ENCODE data around the gene CSRNP3. TPM values are rescaled to one million over a fixed set of nuclear protein-coding genes. Genes with fewer than 3 reads are reported as not detected.

CSRNP3 gene
- total and polyA plus RNA-seq, 2 donors (not counting 1 experiment from before 2014, with no cell fraction given) = not detected

GRCh38 chr2:165636959-165637358 is 167.5 kb downstream of the CSRNP3 start:
- intact Hi-C loops (cut with micrococcal nuclease) = no loop called here

GRCh38 chr2:165637396-165637795 is 167.9 kb downstream of the CSRNP3 start:
- DNase-seq = no peak
- Mint-ChIP-seq H3K27ac (no peak overlapping the region), H3K27me3 (peaks cover 2% of the 10 kb centered on the region), H3K4me3 (no peak overlapping the region), H3K9me3 (ENCODE audit: insufficient read depth) (no peaks in the 10 kb centered on the region), H3K4me1 (no peaks in the 10 kb centered on the region)
- TF ChIP-seq EZH2 (IDR thresholded peaks at IDR 0.05; ENCODE audit: borderline replicate concordance, insufficient read depth, low read depth, low read length, poor library complexity, severe bottlenecking) = no peak
- no peak for TF ChIP-seq CTCF (IDR thresholded peaks at IDR 0.05)
- no CpG with 5 or more reads among the region's 2 CpGs for WGBS (ENCODE audit: insufficient coverage)
- H3K27me3 ChIP-seq (replicated peaks in 1 of 4; ENCODE audit: control extremely low read depth in 1 of 4, control insufficient read depth in 3 of 4, insufficient read depth in 4 of 4, low read length in 3 of 4) = no peaks in the 10 kb centered on the region
- H3K79me2 ChIP-seq (ENCODE audit: control insufficient read depth, insufficient read depth, low read length) = no peaks in the 10 kb centered on the region
- no peak overlapping the region for H3K4me3 ChIP-seq (ENCODE audit: control extremely low read depth in 1 of 5, extremely low read depth in 1 of 5, insufficient read depth in 1 of 5, low read depth in 2 of 5, low read length in 4 of 5)
- ChIA-PET CTCF (no interaction called here), POLR2A (no interaction called here)
- ATAC-seq (ENCODE audit: low read depth) = no peak
- no peak overlapping the region for H3K9ac ChIP-seq (ENCODE audit: low read length)
- intact Hi-C loops (cut with micrococcal nuclease) = no loop called here
- H2AFZ ChIP-seq (ENCODE audit: insufficient read depth, low read depth, low read length, poor library complexity, severe bottlenecking) = no peak overlapping the region
- no peaks in the 10 kb centered on the region for H3K36me3 ChIP-seq (replicated peaks in 1 of 2; ENCODE audit: control extremely low read depth in 1 of 2, control insufficient read depth in 1 of 2, extremely low read depth in 1 of 2, insufficient read depth in 2 of 2, low read length in 1 of 2)
- no peak overlapping the region for H3K27ac ChIP-seq (ENCODE audit: low read length in 2 of 2)
- no peak overlapping the region for H3K4me2 ChIP-seq (replicated peaks; ENCODE audit: low read depth, low read length, poor library complexity, severe bottlenecking)
- no peaks in the 10 kb centered on the region for H3K9me3 ChIP-seq (ENCODE audit: control extremely low read depth in 1 of 3, control insufficient read depth in 2 of 3, insufficient read depth in 1 of 3, low read length in 2 of 3)
- no peaks in the 10 kb centered on the region for H4K20me1 ChIP-seq (ENCODE audit: control insufficient read depth, insufficient read depth, low read length, poor library complexity, severe bottlenecking)
- no peaks in the 10 kb centered on the region for H3K4me1 ChIP-seq (ENCODE audit: control insufficient read depth in 2 of 2, insufficient read depth in 2 of 2, low read length in 2 of 2)

More at GRCh38 chr2:165636959-165637358, 167.5 kb downstream of the CSRNP3 start:
- Histone ChIP-seq H3K9me3 (ENCODE audit: control extremely low read depth in 1 of 3, control insufficient read depth in 2 of 3, insufficient read depth in 1 of 3, low read length in 2 of 3) (no peaks in the 10 kb centered on the region), H3K79me2 (ENCODE audit: control insufficient read depth, insufficient read depth, low read length) (no peaks in the 10 kb centered on the region), H3K4me1 (ENCODE audit: control insufficient read depth in 2 of 2, insufficient read depth in 2 of 2, low read length in 2 of 2) (no peaks in the 10 kb centered on the region), H2AFZ (ENCODE audit: insufficient read depth, low read depth, low read length, poor library complexity, severe bottlenecking) (no peak overlapping the region), H3K27ac (ENCODE audit: low read length in 2 of 2) (no peak overlapping the region), H3K4me3 (ENCODE audit: control extremely low read depth in 1 of 5, extremely low read depth in 1 of 5, insufficient read depth in 1 of 5, low read depth in 2 of 5, low read length in 4 of 5) (no peak overlapping the region), H3K36me3 (replicated peaks in 1 of 2; ENCODE audit: control extremely low read depth in 1 of 2, control insufficient read depth in 1 of 2, extremely low read depth in 1 of 2, insufficient read depth in 2 of 2, low read length in 1 of 2) (no peaks in the 10 kb centered on the region), H3K9ac (ENCODE audit: low read length) (no peak overlapping the region), H4K20me1 (ENCODE audit: control insufficient read depth, insufficient read depth, low read length, poor library complexity, severe bottlenecking) (no peaks in the 10 kb centered on the region), H3K27me3 (replicated peaks in 1 of 4; ENCODE audit: control extremely low read depth in 1 of 4, control insufficient read depth in 3 of 4, insufficient read depth in 4 of 4, low read length in 3 of 4) (no peaks in the 10 kb centered on the region), H3K4me2 (replicated peaks; ENCODE audit: low read depth, low read length, poor library complexity, severe bottlenecking) (no peak overlapping the region)
- no peak overlapping the region for H3K4me3 Mint-ChIP-seq
- no peaks in the 10 kb centered on the region for H3K9me3 Mint-ChIP-seq (ENCODE audit: insufficient read depth)
- no CpG with 5 or more reads among the region's 1 CpG for WGBS (ENCODE audit: insufficient coverage)
- H3K4me1 Mint-ChIP-seq = no peaks in the 10 kb centered on the region
- ATAC-seq (ENCODE audit: low read depth) = no peak
- no peak overlapping the region for H3K27ac Mint-ChIP-seq
- TF ChIP-seq EZH2 (IDR thresholded peaks at IDR 0.05; ENCODE audit: borderline replicate concordance, insufficient read depth, low read depth, low read length, poor library complexity, severe bottlenecking) (no peak), CTCF (IDR thresholded peaks at IDR 0.05) (no peak)
- CTCF ChIA-PET = no interaction called here
- no peak for DNase-seq
- peaks cover 3% of the 10 kb centered on the region for H3K27me3 Mint-ChIP-seq
- POLR2A ChIA-PET = no interaction called here
